Measurements from ENCODE around the gene SIL1.
A peak's percentile ranks its signal among the peaks of the same experiment; 100 is the strongest.

Gene SIL1

GRCh38 chr5:139110526-139111168 is 87.5 kb downstream of the SIL1 start:
- CTCF ChIA-PET: interaction anchor here (0.6 kb wide), 1 partner anchor 712 kb away, joined by 5 read pairs; no protein-coding TSS in a partner anchor
- H3K27ac ChIP-seq: no peak overlapping the region
- no peak for TF ChIP-seq CTCF (conservative IDR thresholded peaks at IDR 0.05; ENCODE audit: low read depth)
- DNase-seq (ENCODE audit: low spot score): no peak
- POLR2A ChIA-PET (ENCODE audit: low non-redundant PET): no interaction called here

GRCh38 chr5:139108063-139108824 is 89.9 kb downstream of the SIL1 start:
- no peak for TF ChIP-seq CTCF (conservative IDR thresholded peaks at IDR 0.05; ENCODE audit: low read depth)
- ChIA-PET CTCF (no interaction called here), POLR2A (ENCODE audit: low non-redundant PET) (no interaction called here)
- H3K27ac ChIP-seq: no peak overlapping the region
- no peak for DNase-seq (ENCODE audit: low spot score)

GRCh38 chr5:139105621-139106071 is 92.5 kb downstream of the SIL1 start:
- TF ChIP-seq CTCF (conservative IDR thresholded peaks at IDR 0.05; ENCODE audit: low read depth): no peak
- ChIA-PET CTCF (interaction anchor here (0.6 to 0.9 kb wide), 2 partner anchors 376 to 485 kb away, joined by 3 to 4 read pairs; no protein-coding TSS in a partner anchor), POLR2A (ENCODE audit: low non-redundant PET) (no interaction called here)
- DNase-seq (ENCODE audit: low spot score): no peak
- no peak overlapping the region for H3K27ac ChIP-seq

- ChIA-PET CTCF (no interaction called here), POLR2A (ENCODE audit: low non-redundant PET) (no interaction called here)
- H3K27ac ChIP-seq: no peak overlapping the region
- no peak for TF ChIP-seq CTCF (conservative IDR thresholded peaks at IDR 0.05; ENCODE audit: low read depth)
- no peak for DNase-seq (ENCODE audit: low spot score)
Observed at GRCh38 chr5:139104577-139105276, 93.4 kb downstream of the SIL1 start.

- ChIA-PET CTCF (no interaction called here), POLR2A (ENCODE audit: low non-redundant PET) (no interaction called here)
- DNase-seq (ENCODE audit: low spot score): no peak
- TF ChIP-seq CTCF (conservative IDR thresholded peaks at IDR 0.05; ENCODE audit: low read depth): no peak
- H3K27ac ChIP-seq: no peak overlapping the region
Observed at GRCh38 chr5:139103762-139104161, 94.4 kb downstream of the SIL1 start.

- ChIA-PET POLR2A (ENCODE audit: low non-redundant PET) (no interaction called here), CTCF (interaction anchor here (0.6 kb wide), 2 partner anchors 78 to 102 kb away, joined by 3 read pairs; no protein-coding TSS in a partner anchor)
- peak; percentile 60 for DNase-seq (ENCODE audit: low spot score)
- no peak overlapping the region for H3K27ac ChIP-seq
- TF ChIP-seq CTCF (conservative IDR thresholded peaks at IDR 0.05; ENCODE audit: low read depth): no peak
Observed at GRCh38 chr5:139100825-139101224, 97.3 kb downstream of the SIL1 start.

Measured in RWPE1 (cell line).